Kidney epithelial cell (primary cell): ENCODE data around the gene LCN12. TPM values are rescaled to one million over a fixed set of nuclear protein-coding genes. Genes with fewer than 3 reads are reported as not detected.

Experiments
- DNase-seq: peaks from one replicate; pipeline ENCODE4 v3.0.0-alpha.2; 2010; ENCODE audit warnings: low read depth
- H3K27me3 ChIP-seq: 2 replicates; pipeline ENCODE4 v1.6.0; 2011; ENCODE audit warnings: low read length; ENCODE audit not compliant: control insufficient read depth, insufficient read depth
- H3K36me3 ChIP-seq: 2 replicates; pipeline ENCODE4 v1.5.1; 2011; ENCODE audit warnings: low read length; ENCODE audit not compliant: control insufficient read depth, insufficient read depth
- H3K4me3 ChIP-seq: 2 replicates; pipeline ENCODE4 v1.5.1; 2011; ENCODE audit warnings: low read depth, mild to moderate bottlenecking, control low read depth, low read length
- total RNA-seq: library from RNA; depleted of rRNA; stranded (reverse); fragments of >200 nt; gene quantifications from 2 replicates; pipeline ENCODE4 v1.2.3, GENCODE V29; 2015
- TF ChIP-seq, protein P1 (sequence below): IDR thresholded peaks from 2 replicates; pipeline ENCODE4 v1.5.1; 2011; ENCODE audit warnings: mild to moderate bottlenecking, moderate library complexity, low read length, control low read depth, inconsistent platforms; ENCODE audit not compliant: insufficient read depth, poor library complexity, severe bottlenecking

The LCN12 gene
- total RNA-seq, 1 donor from 2014 or later = 1.2 TPM

DNA sequence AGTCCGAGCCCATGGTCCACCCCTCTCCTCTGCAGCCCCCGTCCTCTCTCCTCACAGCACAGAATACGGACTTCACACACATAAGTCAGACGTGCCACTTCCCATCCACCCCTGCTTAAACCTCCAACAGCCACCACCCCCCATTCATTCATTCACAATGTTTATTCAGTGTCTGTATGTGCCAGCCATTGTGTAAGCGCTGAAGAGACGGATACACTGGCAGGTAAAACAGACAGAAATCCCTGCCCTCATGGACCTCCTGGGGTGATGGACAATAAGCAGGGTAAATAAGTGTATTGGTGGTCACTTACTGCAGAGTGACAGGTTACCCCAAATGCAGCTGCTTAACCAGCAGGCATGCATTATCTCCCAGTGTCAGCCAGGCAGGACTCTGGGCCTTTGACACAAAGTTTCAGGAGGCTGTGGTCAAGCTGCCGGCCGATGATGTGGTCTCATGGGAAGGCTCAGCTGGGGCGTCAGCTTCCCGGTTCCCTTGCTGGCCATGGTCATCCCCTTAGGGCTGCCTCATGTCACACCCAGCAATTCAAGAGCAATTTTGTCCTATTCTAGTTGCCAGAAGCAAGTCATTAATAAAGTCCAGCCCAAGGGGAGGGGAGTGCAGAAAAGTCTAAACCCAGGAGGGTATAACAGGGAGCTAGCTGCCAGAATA is 38.3 kb downstream of the LCN12 start:
- TF ChIP-seq, protein P1, sequence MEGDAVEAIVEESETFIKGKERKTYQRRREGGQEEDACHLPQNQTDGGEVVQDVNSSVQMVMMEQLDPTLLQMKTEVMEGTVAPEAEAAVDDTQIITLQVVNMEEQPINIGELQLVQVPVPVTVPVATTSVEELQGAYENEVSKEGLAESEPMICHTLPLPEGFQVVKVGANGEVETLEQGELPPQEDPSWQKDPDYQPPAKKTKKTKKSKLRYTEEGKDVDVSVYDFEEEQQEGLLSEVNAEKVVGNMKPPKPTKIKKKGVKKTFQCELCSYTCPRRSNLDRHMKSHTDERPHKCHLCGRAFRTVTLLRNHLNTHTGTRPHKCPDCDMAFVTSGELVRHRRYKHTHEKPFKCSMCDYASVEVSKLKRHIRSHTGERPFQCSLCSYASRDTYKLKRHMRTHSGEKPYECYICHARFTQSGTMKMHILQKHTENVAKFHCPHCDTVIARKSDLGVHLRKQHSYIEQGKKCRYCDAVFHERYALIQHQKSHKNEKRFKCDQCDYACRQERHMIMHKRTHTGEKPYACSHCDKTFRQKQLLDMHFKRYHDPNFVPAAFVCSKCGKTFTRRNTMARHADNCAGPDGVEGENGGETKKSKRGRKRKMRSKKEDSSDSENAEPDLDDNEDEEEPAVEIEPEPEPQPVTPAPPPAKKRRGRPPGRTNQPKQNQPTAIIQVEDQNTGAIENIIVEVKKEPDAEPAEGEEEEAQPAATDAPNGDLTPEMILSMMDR = no peak
- H3K27me3 ChIP-seq = peaks cover 12% of the 10 kb centered on the region
- H3K4me3 ChIP-seq = no peak overlapping the region
- DNase-seq = no peak
- H3K36me3 ChIP-seq = no peaks in the 10 kb centered on the region

DNA sequence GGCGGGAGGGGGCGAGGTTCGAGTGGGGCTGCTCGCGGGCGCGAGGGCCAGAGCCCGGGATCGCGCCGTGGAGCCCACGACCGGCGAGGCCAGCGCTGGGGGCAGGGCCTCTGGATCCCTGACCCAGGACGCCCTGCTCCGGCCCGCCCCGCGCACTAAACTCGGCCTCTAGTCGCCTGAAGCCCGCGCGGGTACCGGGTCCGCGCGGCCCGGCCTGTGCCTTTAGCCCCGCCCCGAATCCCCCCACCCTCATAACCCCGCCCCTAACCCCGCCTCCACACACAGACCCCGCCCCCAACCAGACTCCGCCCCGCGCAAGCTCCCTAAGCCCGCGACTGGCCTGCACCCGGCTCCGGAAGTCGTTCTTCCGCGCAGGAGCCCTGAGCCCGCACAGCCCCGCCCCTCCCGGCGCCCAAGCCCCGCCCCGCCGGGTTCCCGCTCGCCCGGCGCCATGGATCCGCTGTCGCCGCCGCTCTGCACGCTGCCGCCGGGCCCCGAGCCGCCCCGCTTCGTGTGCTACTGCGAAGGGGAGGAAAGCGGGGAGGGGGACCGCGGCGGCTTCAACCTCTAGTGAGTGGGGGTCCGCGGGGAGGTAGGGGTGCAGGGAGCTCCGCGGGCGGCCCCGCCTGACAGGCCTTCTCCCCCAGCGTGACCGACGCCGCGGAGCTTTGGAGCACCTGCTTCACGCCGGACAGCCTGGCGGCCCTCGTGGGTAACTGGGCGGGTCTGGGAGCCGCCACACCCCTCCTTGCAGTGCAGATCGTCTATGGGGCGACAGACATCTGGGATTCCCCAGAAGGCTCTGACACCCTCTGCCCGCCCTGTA is 40.1 kb downstream of the LCN12 start, which contains the start of gene PAXX:
PAXX (plus strand) TSS at position 430 of the 826 bp plus-strand sequence; CDS start at position 452, 22 bp downstream.
- DNase-seq = peak; percentile 67
- Histone ChIP-seq H3K4me3 (peak within 1 kb of the TSS; percentile 72), H3K36me3 (no peaks in the 10 kb centered on the region), H3K27me3 (peaks cover 3% of the 10 kb centered on the region)
- TF ChIP-seq, protein P1 = no peak

DNA sequence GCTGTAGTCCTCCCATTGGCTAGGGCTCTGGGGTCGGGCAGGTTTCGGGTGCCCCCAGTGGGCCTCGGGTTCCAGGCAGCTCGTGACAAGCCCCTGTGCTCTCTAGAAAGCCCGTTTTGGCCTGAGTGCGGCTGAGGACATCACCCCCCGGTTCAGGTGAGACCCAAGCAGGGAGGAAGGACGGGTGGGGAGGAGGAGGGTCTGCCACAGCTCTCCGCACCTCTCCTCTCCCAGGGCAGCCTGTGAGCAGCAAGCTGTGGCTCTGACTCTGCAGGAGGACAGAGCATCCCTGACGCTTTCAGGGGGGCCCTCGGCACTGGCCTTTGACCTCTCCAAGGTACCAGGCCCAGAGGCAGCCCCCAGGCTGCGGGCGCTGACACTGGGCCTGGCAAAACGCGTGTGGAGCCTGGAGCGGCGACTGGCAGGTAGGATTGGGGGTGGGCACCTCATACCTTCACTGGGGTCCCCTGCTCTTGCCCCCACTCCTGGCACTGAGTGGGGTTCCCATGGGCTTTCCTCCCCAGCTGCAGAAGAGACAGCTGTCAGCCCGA is 40.8 kb downstream of the LCN12 start:
- peak overlapping the region; percentile 72 for H3K4me3 ChIP-seq
- H3K36me3 ChIP-seq = no peaks in the 10 kb centered on the region
- H3K27me3 ChIP-seq = no peaks in the 10 kb centered on the region
- no peak for DNase-seq
- TF ChIP-seq, protein P1 = no peak

DNA sequence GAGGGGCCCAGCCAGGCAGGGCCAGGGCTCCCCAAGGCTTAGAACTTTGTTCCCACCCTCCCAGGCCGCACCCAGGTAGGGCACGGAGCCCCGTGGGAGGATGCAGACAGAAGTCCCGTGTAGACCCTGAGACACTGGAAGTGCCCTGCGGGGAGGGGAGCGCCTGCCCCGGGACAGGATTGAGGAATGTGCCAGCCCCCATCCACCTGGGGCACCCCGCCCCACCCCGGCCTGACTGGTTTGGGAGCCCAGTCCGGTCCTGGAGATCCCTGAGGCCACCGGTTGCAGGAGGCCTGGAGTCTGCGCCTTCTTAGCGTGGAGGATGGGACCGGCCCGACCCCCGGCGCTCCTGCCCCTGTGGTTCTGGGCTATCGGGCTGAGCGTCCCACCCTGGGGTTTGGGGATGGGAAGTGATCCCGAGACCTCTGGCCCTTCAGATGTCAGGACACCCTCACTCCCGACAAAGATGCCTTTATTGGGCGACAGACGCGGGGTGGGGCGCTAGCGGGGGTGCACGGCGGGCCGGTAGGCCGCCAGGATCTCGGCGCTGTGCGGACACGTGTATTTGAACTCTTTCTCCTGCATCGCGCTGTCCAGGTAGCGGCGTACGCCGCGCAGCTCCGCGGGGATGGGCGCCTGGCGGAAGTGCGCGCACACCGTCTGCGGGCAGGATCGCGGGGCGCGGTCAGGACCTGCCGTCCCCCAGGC is 42.3 kb downstream of the LCN12 start:
- TF ChIP-seq, protein P1 = no peak
- no peaks in the 10 kb centered on the region for H3K27me3 ChIP-seq
- no peak overlapping the region for H3K4me3 ChIP-seq
- DNase-seq = no peak
- no peaks in the 10 kb centered on the region for H3K36me3 ChIP-seq

DNA sequence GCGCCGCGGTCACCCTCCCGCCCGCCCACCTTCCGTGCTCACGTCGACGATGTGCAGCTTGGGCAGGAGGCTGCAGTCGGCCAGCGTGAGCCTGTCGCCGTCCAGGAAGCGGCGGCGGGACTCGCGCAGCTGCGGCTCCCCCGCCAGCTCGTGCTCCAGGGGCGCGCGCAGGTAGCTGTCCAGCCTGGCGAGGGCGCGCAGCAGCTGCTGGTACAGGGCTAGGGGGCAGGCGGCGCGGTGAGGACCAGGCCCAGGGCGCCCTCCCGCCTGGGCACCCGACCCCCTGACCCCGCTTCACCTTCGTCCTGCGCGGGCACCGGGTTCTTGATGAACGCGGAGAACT is 42.8 kb downstream of the LCN12 start:
- Histone ChIP-seq H3K36me3 (no peaks in the 10 kb centered on the region), H3K27me3 (no peaks in the 10 kb centered on the region), H3K4me3 (no peak overlapping the region)
- no peak for DNase-seq
- TF ChIP-seq, protein P1 = no peak
